ENCODE results near the gene CALHM4.

- TF ChIP-seq CTCF (IDR thresholded peaks at IDR 0.05; ENCODE audit: extremely low read depth in 1 of 2, insufficient read depth in 1 of 2, low read depth in 1 of 2, low read length in 2 of 2) (no peak), GATA2 (IDR thresholded peaks at IDR 0.05; ENCODE audit: insufficient read depth, insufficient read length, low read depth, low read length) (no peak), EZH2 (IDR thresholded peaks at IDR 0.05; ENCODE audit: borderline replicate concordance, low read depth, low read length, severe bottlenecking) (no peak), FOS (IDR thresholded peaks at IDR 0.05; ENCODE audit: borderline replicate concordance, insufficient read depth, low read length) (no peak), POLR2A (IDR thresholded peaks at IDR 0.05; ENCODE audit: low read depth, low read length) (no peak), POLR2AphosphoS5 (IDR thresholded peaks at IDR 0.05; ENCODE audit: insufficient read depth, low read depth, low read length) (no peak), MAX (IDR thresholded peaks at IDR 0.05; ENCODE audit: insufficient read depth, insufficient read length) (no peak), MYC (IDR thresholded peaks at IDR 0.05; ENCODE audit: low read depth, low read length) (no peak)
These were observed 45.0 kb upstream of the CALHM4 start for GRCh38 chr6:116508527-116508926.

Data from endothelial cell of umbilical vein (primary cell).